SK-N-SH (cell line): ENCODE data around the gene KRT3. TPM values are rescaled to one million over a fixed set of nuclear protein-coding genes. Genes with fewer than 3 reads are reported as not detected.

ENCODE experiments used
- CTCF ChIA-PET: fragments of 300-600, 350-600 bp; formaldehyde crosslinking; extraction: SDS; loops from one replicate; lab custom pipeline; 2021; lab: Yijun Ruan, JAX
- POLR2A ChIA-PET: fragments of 350-600 bp; sonication (Branson Sonifier 250); formaldehyde crosslinking; extraction: SDS; loops from one replicate; lab custom pipeline; 2020; ENCODE audit warnings: antibody characterized with exemption, inconsistent platforms; lab: Yijun Ruan, JAX
- DNase-seq: peaks from one replicate; pipeline ENCODE4 v3.0.0; 2012
- H2AFZ ChIP-seq: fragments of 200-600 bp; sonication (generic); 2 replicates; pipeline ENCODE4 v1.8.1; 2016; ENCODE audit warnings: antibody characterized with exemption, mild to moderate bottlenecking, low read depth
- H3F3A ChIP-seq: fragments of 200-600 bp; sonication (generic); replicated peaks from 2 replicates; pipeline ENCODE3; 2016; ENCODE audit warnings: antibody characterized with exemption, mild to moderate bottlenecking; ENCODE audit not compliant: insufficient read depth
- H3K27ac ChIP-seq, 2 experiments: fragments of 200-500 bp in 1 of 2; fragments of 200-600 bp in 1 of 2; sonication (Bioruptor generic) in 1 of 2; sonication (generic), shearing (Covaris generic) in 1 of 2; 2 replicates each; pipeline versions ENCODE4 v1.5.1 to v1.6.1; 2014 to 2016; ENCODE audit warnings: low read depth in 2 of 2, inconsistent platforms in 1 of 2, low read length in 1 of 2, mild to moderate bottlenecking in 1 of 2, mixed read lengths in 1 of 2
- H3K27me3 ChIP-seq: fragments of 200-600 bp; sonication (generic), shearing (Covaris generic); 2 replicates; pipeline ENCODE4 v1.6.1; 2016; ENCODE audit warnings: mixed run types; ENCODE audit not compliant: insufficient read depth
- H3K36me3 ChIP-seq, 2 experiments: fragments of 200-500 bp in 1 of 2; fragments of 200-600 bp in 1 of 2; sonication (Bioruptor generic) in 1 of 2; sonication (generic) in 1 of 2; replicated peaks in 1 of 2; 2 replicates each; pipeline versions ENCODE3 to v1.5.1; 2014 to 2016; ENCODE audit warnings: low read length in 1 of 2, mild to moderate bottlenecking in 1 of 2; ENCODE audit not compliant: insufficient read depth in 2 of 2, control insufficient read depth in 1 of 2
- H3K4me1 ChIP-seq, 2 experiments: fragments of 200-500 bp in 1 of 2; fragments of 200-600 bp in 1 of 2; sonication (Bioruptor generic) in 1 of 2; sonication (generic), shearing (Covaris generic) in 1 of 2; 2 replicates each; pipeline versions ENCODE4 v1.5.1 to v1.6.1; 2014 to 2016; ENCODE audit warnings: low read depth in 1 of 2, low read length in 1 of 2, mixed run types in 1 of 2; ENCODE audit not compliant: insufficient read depth in 2 of 2, control insufficient read depth in 1 of 2
- H3K4me2 ChIP-seq: fragments of 200-600 bp; sonication (generic), shearing (Covaris generic); 2 replicates; pipeline ENCODE4 v1.6.1; 2017; ENCODE audit warnings: mixed run types
- H3K4me3 ChIP-seq, 2 experiments: fragments of 200-500 bp in 1 of 2; fragments of 200-600 bp in 1 of 2; sonication (Bioruptor generic) in 1 of 2; sonication (generic), shearing (Covaris generic) in 1 of 2; 2 replicates each; pipeline versions ENCODE4 v1.5.1 to v1.8.1; 2014 to 2016; ENCODE audit warnings: low read depth in 2 of 2, inconsistent platforms in 1 of 2, low read length in 1 of 2, mild to moderate bottlenecking in 1 of 2, mixed read lengths in 1 of 2, moderate library complexity in 1 of 2
- H3K79me2 ChIP-seq: fragments of 200-600 bp; sonication (generic); 2 replicates; pipeline ENCODE4 v1.8.1; 2017; ENCODE audit warnings: mild to moderate bottlenecking; ENCODE audit not compliant: insufficient read depth
- H3K9ac ChIP-seq: fragments of 200-600 bp; sonication (generic); 2 replicates; pipeline ENCODE4 v1.6.1; 2017; ENCODE audit warnings: mixed run types
- H3K9me2 ChIP-seq: fragments of 200-600 bp; sonication (generic); 2 replicates; pipeline ENCODE4 v1.6.1; 2017; ENCODE audit warnings: mixed run types
- H3K9me3 ChIP-seq: fragments of 200-600 bp; sonication (generic); 2 replicates; pipeline ENCODE4 v1.6.1; 2017; ENCODE audit warnings: mixed run types, mild to moderate bottlenecking, moderate library complexity
- H4K20me1 ChIP-seq: fragments of 200-600 bp; sonication (generic); 2 replicates; pipeline ENCODE4 v1.6.1; 2017; ENCODE audit warnings: mild to moderate bottlenecking, mixed run types; ENCODE audit not compliant: insufficient read depth
- CHD2 ChIP-seq: fragments of 150-350 bp; IDR thresholded peaks from 2 replicates; pipeline ENCODE4 v1.6.1; 2018; ENCODE audit warnings: low read length; ENCODE audit not compliant: partially characterized antibody
- EZH2phosphoT487 ChIP-seq: fragments of 200-600 bp; sonication (generic); IDR thresholded peaks from 2 replicates; pipeline ENCODE4 v1.6.1; 2017; ENCODE audit warnings: low read depth, mixed run types, mild to moderate bottlenecking, antibody characterized with exemption, moderate library complexity, borderline replicate concordance
- FOSL2 ChIP-seq: IDR thresholded peaks from 2 replicates; pipeline ENCODE4 v1.4.0; 2012; ENCODE audit warnings: low read depth, mild to moderate bottlenecking, moderate library complexity, borderline replicate concordance
- FOXJ3 ChIP-seq: sonication (generic); formaldehyde crosslinking; IDR thresholded peaks from 2 replicates; pipeline ENCODE4 v1.5.1; 2020; ENCODE audit warnings: mild to moderate bottlenecking, missing genetic modification reagents
- FOXM1 ChIP-seq: IDR thresholded peaks from 2 replicates; pipeline ENCODE4 v1.4.0; 2012; ENCODE audit warnings: low read depth, mild to moderate bottlenecking
- GATA2 ChIP-seq: sonication (generic); formaldehyde crosslinking; IDR thresholded peaks from 2 replicates; pipeline ENCODE4 v1.5.0; 2020; ENCODE audit warnings: mild to moderate bottlenecking, missing genetic modification reagents
- JUND ChIP-seq: IDR thresholded peaks from 2 replicates; pipeline ENCODE4 v1.4.0; 2012
- NFIC ChIP-seq: IDR thresholded peaks from 2 replicates; pipeline ENCODE4 v1.4.0; 2012; ENCODE audit warnings: borderline replicate concordance
- POLR2AphosphoS5 ChIP-seq: IDR thresholded peaks from 2 replicates; pipeline ENCODE4 v1.6.1; 2012; ENCODE audit warnings: low read depth, low read length
- RAD21 ChIP-seq: IDR thresholded peaks from 2 replicates; pipeline ENCODE4 v1.6.1; 2012; ENCODE audit warnings: mild to moderate bottlenecking, low read length
- RCOR1 ChIP-seq: fragments of 150-350 bp; IDR thresholded peaks from 2 replicates; pipeline ENCODE4 v1.6.1; 2017; ENCODE audit warnings: antibody characterized with exemption, low read length
- SIN3A ChIP-seq: IDR thresholded peaks from 2 replicates; pipeline ENCODE4 v1.6.1; 2012; ENCODE audit warnings: low read depth, mild to moderate bottlenecking, low read length, moderate library complexity, borderline replicate concordance
- SMC3 ChIP-seq: IDR thresholded peaks from 2 replicates; pipeline ENCODE4 v1.6.1; 2012; ENCODE audit warnings: low read depth, low read length, improper control_type of control experiment
- TCF12 ChIP-seq: IDR thresholded peaks from 2 replicates; pipeline ENCODE4 v1.4.0; 2012
- TEAD4 ChIP-seq: IDR thresholded peaks from 2 replicates; pipeline ENCODE4 v1.4.0; 2012; ENCODE audit warnings: mild to moderate bottlenecking, borderline replicate concordance; ENCODE audit not compliant: insufficient read depth
- YY1 ChIP-seq: IDR thresholded peaks from 2 replicates; pipeline ENCODE4 v1.4.0; 2012; ENCODE audit warnings: low read depth, mild to moderate bottlenecking
- WGBS: methylation state at CpG from one replicate; pipeline ENCODE4 v1.1.6; 2017; ENCODE audit warnings: low lambda C conversion rate; 5-methylcytosine and 5-hydroxymethylcytosine counted together
- polyA plus RNA-seq, 3 experiments: library from polyadenylated mRNA; depleted of rRNA; stranded (reverse); fragments of >200 nt; gene quantifications; 2 replicates each; pipeline ENCODE4 v1.2.3, GENCODE V29; 2012
- TF ChIP-seq, protein P1 (sequence below): IDR thresholded peaks from 2 replicates; pipeline ENCODE4; 2012
- TF ChIP-seq, protein P2 (sequence below): fragments of 150-350 bp; IDR thresholded peaks from 2 replicates; pipeline ENCODE4 v1.6.1; 2016; ENCODE audit warnings: mild to moderate bottlenecking, low read depth, low read length
- TF ChIP-seq, protein P3 (sequence below): IDR thresholded peaks from 2 replicates; pipeline ENCODE4 v1.4.0; 2012; ENCODE audit warnings: low read depth
- TF ChIP-seq, protein P4 (sequence below): fragments of 200-600 bp; sonication (generic); IDR thresholded peaks from 2 replicates; pipeline ENCODE4 v1.6.1; 2017; ENCODE audit warnings: antibody characterized with exemption, mild to moderate bottlenecking, moderate library complexity

The KRT3 gene
- polyA plus RNA-seq, 1 of the 3 experiments (the other 2 are of a cell fraction) = not detected

DNA sequence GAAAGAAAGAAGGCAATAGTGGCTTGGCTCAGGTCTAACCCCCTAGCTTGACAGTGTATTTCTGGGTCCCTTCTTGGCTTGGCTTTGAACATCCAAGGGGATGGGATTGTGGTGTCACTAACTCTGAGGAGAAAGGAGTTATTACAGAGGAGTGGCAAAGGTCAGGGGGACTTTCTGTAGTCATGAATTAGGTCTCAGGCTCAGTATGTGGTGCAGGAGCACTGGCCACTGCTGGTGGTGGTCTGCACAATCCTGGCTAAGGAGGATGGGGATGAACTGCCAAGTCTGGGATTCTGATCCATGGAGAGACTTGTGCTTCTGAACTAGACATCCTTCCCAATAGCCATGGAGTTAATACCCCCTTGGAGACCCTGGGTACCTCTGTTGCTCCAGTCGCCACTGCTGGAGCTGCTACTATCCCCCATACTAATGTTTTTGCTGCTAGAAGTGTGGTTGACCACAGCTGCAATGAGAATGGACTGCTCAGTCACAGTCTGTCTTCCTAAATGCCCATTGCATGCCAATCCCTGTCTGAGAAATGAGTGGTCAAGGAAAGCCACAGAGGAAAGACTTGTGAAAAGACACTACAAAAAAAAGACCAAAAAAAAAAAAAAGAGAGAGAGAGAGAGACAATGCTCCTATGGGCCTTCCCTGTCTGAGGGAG is 51.3 kb downstream of the KRT3 start:
- Histone ChIP-seq H3F3A (no peaks in the 10 kb centered on the region), H3K9me3 (no peaks in the 10 kb centered on the region), H3K9me2 (no peaks in the 10 kb centered on the region), H4K20me1 (no peaks in the 10 kb centered on the region), H3K9ac (no peak overlapping the region), H3K27ac (no peak overlapping the region), H3K4me3 (no peak overlapping the region), H3K36me3 (no peaks in the 10 kb centered on the region), H3K79me2 (no peaks in the 10 kb centered on the region), H3K4me2 (no peak overlapping the region), H3K27me3 (peaks cover 16% of the 10 kb centered on the region; the same call in 1 of the 2 replicates), H3K4me1 (no peaks in the 10 kb centered on the region), H2AFZ (no peak overlapping the region)
- ChIA-PET POLR2A (no interaction called here), CTCF (interaction anchor here (0.7 kb wide), 2 partner anchors 57 to 622 kb away, joined by 3 read pairs; no protein-coding TSS in a partner anchor)
- 20% methylated on average over 1 of the region's 1 CpG for WGBS
- DNase-seq = no peak
- no peak for TF ChIP-seq TCF12
- TF ChIP-seq SIN3A = no peak
- TF ChIP-seq JUND = no peak
- no peak for TF ChIP-seq RCOR1
- no peak for TF ChIP-seq FOXJ3 (CRISPR knock-in tag)
- TF ChIP-seq, protein P1, sequence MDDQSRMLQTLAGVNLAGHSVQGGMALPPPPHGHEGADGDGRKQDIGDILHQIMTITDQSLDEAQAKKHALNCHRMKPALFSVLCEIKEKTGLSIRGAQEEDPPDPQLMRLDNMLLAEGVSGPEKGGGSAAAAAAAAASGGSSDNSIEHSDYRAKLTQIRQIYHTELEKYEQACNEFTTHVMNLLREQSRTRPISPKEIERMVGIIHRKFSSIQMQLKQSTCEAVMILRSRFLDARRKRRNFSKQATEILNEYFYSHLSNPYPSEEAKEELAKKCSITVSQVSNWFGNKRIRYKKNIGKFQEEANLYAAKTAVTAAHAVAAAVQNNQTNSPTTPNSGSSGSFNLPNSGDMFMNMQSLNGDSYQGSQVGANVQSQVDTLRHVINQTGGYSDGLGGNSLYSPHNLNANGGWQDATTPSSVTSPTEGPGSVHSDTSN = no peak
- no peak for TF ChIP-seq GATA2 (CRISPR knock-in tag)
- TF ChIP-seq EZH2phosphoT487 = no peak
- TF ChIP-seq TEAD4 = no peak
- TF ChIP-seq, protein P2, sequence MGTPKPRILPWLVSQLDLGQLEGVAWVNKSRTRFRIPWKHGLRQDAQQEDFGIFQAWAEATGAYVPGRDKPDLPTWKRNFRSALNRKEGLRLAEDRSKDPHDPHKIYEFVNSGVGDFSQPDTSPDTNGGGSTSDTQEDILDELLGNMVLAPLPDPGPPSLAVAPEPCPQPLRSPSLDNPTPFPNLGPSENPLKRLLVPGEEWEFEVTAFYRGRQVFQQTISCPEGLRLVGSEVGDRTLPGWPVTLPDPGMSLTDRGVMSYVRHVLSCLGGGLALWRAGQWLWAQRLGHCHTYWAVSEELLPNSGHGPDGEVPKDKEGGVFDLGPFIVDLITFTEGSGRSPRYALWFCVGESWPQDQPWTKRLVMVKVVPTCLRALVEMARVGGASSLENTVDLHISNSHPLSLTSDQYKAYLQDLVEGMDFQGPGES = no peak
- no peak for TF ChIP-seq FOSL2
- no peak for TF ChIP-seq RAD21

DNA sequence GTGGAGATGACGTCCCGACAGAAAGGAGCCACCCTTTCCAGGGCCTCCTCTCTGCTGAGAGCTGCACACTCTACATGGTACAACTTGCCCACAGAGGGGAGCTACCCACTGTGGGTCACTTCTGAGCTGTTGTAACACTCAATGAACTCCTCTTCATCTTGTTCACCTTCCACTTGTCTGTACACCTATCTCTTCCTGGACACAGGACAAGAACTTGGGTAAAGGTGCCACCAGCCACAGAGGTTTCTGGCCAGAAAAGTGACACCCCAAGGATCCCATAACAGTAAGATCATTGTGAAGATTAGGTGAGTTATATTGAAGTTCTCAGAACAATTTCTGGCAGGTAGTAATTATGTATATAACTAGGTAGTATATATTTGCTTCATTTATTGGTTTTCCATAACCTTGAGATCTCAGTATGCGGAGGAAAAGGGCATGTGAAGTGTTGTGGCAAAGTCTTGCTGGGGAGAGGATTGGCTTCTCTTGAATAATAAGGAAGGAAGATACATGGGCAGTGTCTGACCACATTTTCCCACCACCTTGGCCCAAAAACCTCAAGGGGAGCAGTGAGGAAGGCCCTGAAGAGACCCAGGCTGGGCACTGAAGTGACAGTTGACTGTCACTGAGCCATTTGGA is 53.0 kb downstream of the KRT3 start:
- Histone ChIP-seq H3F3A (no peaks in the 10 kb centered on the region), H3K9ac (no peak overlapping the region), H3K9me3 (no peaks in the 10 kb centered on the region), H4K20me1 (no peaks in the 10 kb centered on the region), H3K79me2 (no peaks in the 10 kb centered on the region), H3K4me3 (no peak overlapping the region), H3K27ac (no peak overlapping the region), H3K4me1 (no peaks in the 10 kb centered on the region), H3K9me2 (no peaks in the 10 kb centered on the region), H3K36me3 (no peaks in the 10 kb centered on the region), H2AFZ (no peak overlapping the region), H3K27me3 (peaks cover 10% of the 10 kb centered on the region; the same call in 1 of the 2 replicates), H3K4me2 (no peak overlapping the region)
- POLR2A ChIA-PET = no interaction called here
- CTCF ChIA-PET = no interaction called here
- WGBS = 38% methylated on average over 1 of the region's 3 CpGs
- no peak for DNase-seq
- TF ChIP-seq CHD2 (no peak), EZH2phosphoT487 (no peak), FOSL2 (no peak), YY1 (no peak), FOXJ3 (CRISPR knock-in tag) (no peak), SIN3A (no peak), FOXM1 (no peak), NFIC (no peak), POLR2AphosphoS5 (no peak), SMC3 (no peak)
- TF ChIP-seq, protein P3, sequence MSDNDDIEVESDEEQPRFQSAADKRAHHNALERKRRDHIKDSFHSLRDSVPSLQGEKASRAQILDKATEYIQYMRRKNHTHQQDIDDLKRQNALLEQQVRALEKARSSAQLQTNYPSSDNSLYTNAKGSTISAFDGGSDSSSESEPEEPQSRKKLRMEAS = no peak
- TF ChIP-seq, protein P1 = no peak
- TF ChIP-seq, protein P4, sequence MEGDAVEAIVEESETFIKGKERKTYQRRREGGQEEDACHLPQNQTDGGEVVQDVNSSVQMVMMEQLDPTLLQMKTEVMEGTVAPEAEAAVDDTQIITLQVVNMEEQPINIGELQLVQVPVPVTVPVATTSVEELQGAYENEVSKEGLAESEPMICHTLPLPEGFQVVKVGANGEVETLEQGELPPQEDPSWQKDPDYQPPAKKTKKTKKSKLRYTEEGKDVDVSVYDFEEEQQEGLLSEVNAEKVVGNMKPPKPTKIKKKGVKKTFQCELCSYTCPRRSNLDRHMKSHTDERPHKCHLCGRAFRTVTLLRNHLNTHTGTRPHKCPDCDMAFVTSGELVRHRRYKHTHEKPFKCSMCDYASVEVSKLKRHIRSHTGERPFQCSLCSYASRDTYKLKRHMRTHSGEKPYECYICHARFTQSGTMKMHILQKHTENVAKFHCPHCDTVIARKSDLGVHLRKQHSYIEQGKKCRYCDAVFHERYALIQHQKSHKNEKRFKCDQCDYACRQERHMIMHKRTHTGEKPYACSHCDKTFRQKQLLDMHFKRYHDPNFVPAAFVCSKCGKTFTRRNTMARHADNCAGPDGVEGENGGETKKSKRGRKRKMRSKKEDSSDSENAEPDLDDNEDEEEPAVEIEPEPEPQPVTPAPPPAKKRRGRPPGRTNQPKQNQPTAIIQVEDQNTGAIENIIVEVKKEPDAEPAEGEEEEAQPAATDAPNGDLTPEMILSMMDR = no peak
- TF ChIP-seq, protein P2 = no peak
